CD4-positive, CD25-positive, alpha-beta regulatory T cell (primary cell): ENCODE data around the gene PLCL1. TPM values are rescaled to one million over a fixed set of nuclear protein-coding genes. Genes with fewer than 3 reads are reported as not detected.

Experiments
- ATAC-seq, 2 donors: fragments of 150-1000 bp; cut with Tn5 transposase; one replicate each; pipeline ENCODE4 v1.10.0; 2021; ENCODE audit warnings: low read depth in 2 of 2, moderate number of reproducible peaks in 2 of 2, moderate library complexity in 1 of 2
- DNase-seq, 3 donors: peaks; one replicate each; pipeline versions ENCODE4 v3.0.0 to v3.0.0-alpha.2; 2012 to 2022; ENCODE audit warnings: mixed read lengths in 1 of 3
- H3K27ac ChIP-seq: one replicate; pipeline ENCODE4 v1.7.0; 2013; ENCODE audit warnings: mild to moderate bottlenecking, low read length; ENCODE audit not compliant: insufficient read depth, poor library complexity, severe bottlenecking
- H3K27me3 ChIP-seq: one replicate; pipeline ENCODE4 v1.7.0; 2013; ENCODE audit warnings: low read length; ENCODE audit not compliant: control insufficient read depth, insufficient read depth
- H3K36me3 ChIP-seq: one replicate; pipeline ENCODE4 v1.7.0; 2013; ENCODE audit warnings: mild to moderate bottlenecking, low read length, moderate library complexity; ENCODE audit not compliant: control insufficient read depth, insufficient read depth
- H3K4me1 ChIP-seq: 2 replicates; pipeline ENCODE4 v1.7.0; 2013; ENCODE audit warnings: mild to moderate bottlenecking, low read length; ENCODE audit not compliant: insufficient read depth, control insufficient read depth, poor library complexity, severe bottlenecking
- H3K4me3 ChIP-seq: one replicate; pipeline ENCODE4 v1.7.0; 2013; ENCODE audit warnings: low read depth, mild to moderate bottlenecking, low read length, moderate library complexity
- H3K9me3 ChIP-seq, 2 experiments: 1 replicate in 1 of 2; 2 replicates in 1 of 2; pipeline ENCODE4 v1.7.0; 2013; ENCODE audit warnings: low read length in 2 of 2, mild to moderate bottlenecking in 1 of 2, moderate library complexity in 1 of 2; ENCODE audit not compliant: control insufficient read depth in 2 of 2
- H3K27ac Mint-ChIP-seq, 3 donors: one replicate each; pipeline ENCODE4 v1.8.0; 2020 to 2022; ENCODE audit warnings: mild to moderate bottlenecking in 3 of 3, mixed read lengths in 3 of 3, moderate library complexity in 2 of 3
- H3K27me3 Mint-ChIP-seq: one replicate; pipeline ENCODE4 v1.8.0; 2022; ENCODE audit warnings: mild to moderate bottlenecking, mixed read lengths
- H3K36me3 Mint-ChIP-seq: one replicate; pipeline ENCODE4 v1.8.0; 2020; ENCODE audit warnings: mixed read lengths
- H3K4me1 Mint-ChIP-seq, 4 donors: one replicate each; pipeline ENCODE4 v1.8.0; 2020 to 2022; ENCODE audit warnings: mixed read lengths in 4 of 4, mild to moderate bottlenecking in 1 of 4
- H3K4me3 Mint-ChIP-seq, 4 donors: one replicate each; pipeline ENCODE4 v1.8.0; 2020 to 2022; ENCODE audit warnings: mild to moderate bottlenecking in 4 of 4, mixed read lengths in 4 of 4, moderate library complexity in 3 of 4
- H3K9me3 Mint-ChIP-seq, 7 donors: one replicate each; pipeline ENCODE4 v1.8.0; 2020 to 2022; ENCODE audit warnings: mixed read lengths in 7 of 7, mild to moderate bottlenecking in 3 of 7, moderate library complexity in 2 of 7
- polyA plus RNA-seq, 4 donors: library from polyadenylated mRNA; unstranded; fragments of 300-500 nt; fragmentation: Illumina TruSeq; gene quantifications; one replicate each; pipeline ENCODE4 v1.2.3, GENCODE V29; 2021
- total RNA-seq: library from RNA; stranded (reverse); gene quantifications from one replicate; pipeline ENCODE4 v1.2.3, GENCODE V29; 2022

PLCL1 gene
- total and polyA plus RNA-seq, 5 donors from 2014 or later = 17.3 to 37.8 (median 19.2) TPM

- peaks cover 4 to 21% (median 9%) of the 10 kb centered on the region in 4 donors for H3K4me1 Mint-ChIP-seq
- H3K27ac Mint-ChIP-seq = no peak overlapping the region
- H3K4me3 Mint-ChIP-seq = no peak overlapping the region
- Histone ChIP-seq H3K4me3 (no peak overlapping the region), H3K27me3 (no peaks in the 10 kb centered on the region), H3K4me1 (no peaks in the 10 kb centered on the region), H3K27ac (no peak overlapping the region), H3K9me3 (no peaks in the 10 kb centered on the region), H3K36me3 (peaks cover 13% of the 10 kb centered on the region)
- H3K27me3 Mint-ChIP-seq = no peaks in the 10 kb centered on the region
- DNase-seq (no peak), ATAC-seq (no peak)
- H3K36me3 Mint-ChIP-seq = peaks cover 15% of the 10 kb centered on the region
- peaks cover 0 to 1% (median 0%) of the 10 kb centered on the region in 7 donors for H3K9me3 Mint-ChIP-seq
These were observed 337.3 kb downstream of the PLCL1 start for GRCh38 chr2:198141726-198142125.

GRCh38 chr2:198143156-198143555 is 338.8 kb downstream of the PLCL1 start:
- Mint-ChIP-seq H3K4me1 (peaks cover 4 to 21% (median 8%) of the 10 kb centered on the region in 4 donors), H3K27ac (no peak overlapping the region), H3K27me3 (no peaks in the 10 kb centered on the region), H3K36me3 (peaks cover 18% of the 10 kb centered on the region), H3K9me3 (peaks cover 0 to 3% (median 0%) of the 10 kb centered on the region in 7 donors), H3K4me3 (no peak overlapping the region)
- no peak for ATAC-seq
- Histone ChIP-seq H3K27me3 (no peaks in the 10 kb centered on the region), H3K4me3 (no peak overlapping the region), H3K27ac (no peak overlapping the region), H3K4me1 (no peaks in the 10 kb centered on the region), H3K36me3 (peaks cover 16% of the 10 kb centered on the region), H3K9me3 (no peaks in the 10 kb centered on the region)
- no peak for DNase-seq

- H3K4me1 Mint-ChIP-seq = peaks cover 4 to 21% (median 8%) of the 10 kb centered on the region in 4 donors
- no peaks in the 10 kb centered on the region for H3K27me3 Mint-ChIP-seq
- no peaks in the 10 kb centered on the region for H3K4me1 ChIP-seq
- H3K9me3 Mint-ChIP-seq = peaks cover 0 to 1% (median 0%) of the 10 kb centered on the region in 7 donors
- no peaks in the 10 kb centered on the region for H3K27me3 ChIP-seq
- peak overlapping the region in 2 of 3 donors; percentile 5 to 61 for H3K27ac Mint-ChIP-seq
- ATAC-seq (no peak), DNase-seq (no peak)
- H3K4me3 Mint-ChIP-seq = no peak overlapping the region
- no peak overlapping the region for H3K27ac ChIP-seq
- no peak overlapping the region for H3K4me3 ChIP-seq
- H3K36me3 Mint-ChIP-seq = peaks cover 25% of the 10 kb centered on the region
- H3K9me3 ChIP-seq = no peaks in the 10 kb centered on the region
- peaks cover 20% of the 10 kb centered on the region for H3K36me3 ChIP-seq
These were observed 339.4 kb downstream of the PLCL1 start for GRCh38 chr2:198143793-198144192.

GRCh38 chr2:198144660-198145059 is 340.3 kb downstream of the PLCL1 start:
- ATAC-seq = no peak
- H3K27ac ChIP-seq = no peak overlapping the region

GRCh38 chr2:198146346-198146940 is 342.1 kb downstream of the PLCL1 start:
- Histone ChIP-seq H3K36me3 (peaks cover 36% of the 10 kb centered on the region), H3K4me1 (no peaks in the 10 kb centered on the region), H3K27ac (no peak overlapping the region), H3K27me3 (no peaks in the 10 kb centered on the region), H3K9me3 (no peaks in the 10 kb centered on the region), H3K4me3 (no peak overlapping the region)
- no peak for ATAC-seq
- Mint-ChIP-seq H3K27ac (no peak overlapping the region), H3K4me1 (peaks cover 4 to 21% (median 8%) of the 10 kb centered on the region in 4 donors), H3K9me3 (peaks cover 0 to 2% (median 0%) of the 10 kb centered on the region in 7 donors), H3K36me3 (peaks cover 42% of the 10 kb centered on the region), H3K27me3 (no peaks in the 10 kb centered on the region), H3K4me3 (no peak overlapping the region)
- DNase-seq = no peak

More at GRCh38 chr2:198144660-198145059, 340.3 kb downstream of the PLCL1 start:
- H3K4me3 Mint-ChIP-seq = no peak overlapping the region
- H3K4me3 ChIP-seq = no peak overlapping the region
- H3K9me3 Mint-ChIP-seq = peaks cover 0 to 2% (median 0%) of the 10 kb centered on the region in 7 donors
- H3K36me3 ChIP-seq = peaks cover 26% of the 10 kb centered on the region
- H3K4me1 ChIP-seq = no peaks in the 10 kb centered on the region
- no peaks in the 10 kb centered on the region for H3K27me3 Mint-ChIP-seq
- H3K4me1 Mint-ChIP-seq = peaks cover 4 to 21% (median 8%) of the 10 kb centered on the region in 4 donors
- H3K9me3 ChIP-seq = no peaks in the 10 kb centered on the region
- H3K27ac Mint-ChIP-seq = peak overlapping the region in 1 of 3 donors; percentile 48
- H3K27me3 ChIP-seq = no peaks in the 10 kb centered on the region
- peaks cover 27% of the 10 kb centered on the region for H3K36me3 Mint-ChIP-seq
- peak in 1 of 3 donors; percentile 2 for DNase-seq

GRCh38 chr2:198157314-198157713 is 352.9 kb downstream of the PLCL1 start:
- H3K27me3 Mint-ChIP-seq = no peaks in the 10 kb centered on the region
- DNase-seq (no peak), ATAC-seq (no peak)
- peaks cover 15% of the 10 kb centered on the region for H3K36me3 Mint-ChIP-seq
- no peak overlapping the region for H3K4me3 Mint-ChIP-seq
- no peak overlapping the region for H3K27ac Mint-ChIP-seq
- H3K27ac ChIP-seq = no peak overlapping the region
- peaks cover 0 to 6% of the 10 kb centered on the region in 2 experiments for H3K9me3 ChIP-seq
- no peak overlapping the region for H3K4me3 ChIP-seq
- H3K9me3 Mint-ChIP-seq = peaks cover 0 to 11% (median 7%) of the 10 kb centered on the region in 7 donors
- no peaks in the 10 kb centered on the region for H3K4me1 Mint-ChIP-seq
- no peaks in the 10 kb centered on the region for H3K27me3 ChIP-seq
- H3K4me1 ChIP-seq = no peaks in the 10 kb centered on the region
- H3K36me3 ChIP-seq = no peaks in the 10 kb centered on the region

GRCh38 chr2:198161151-198161550 is 356.8 kb downstream of the PLCL1 start:
- Mint-ChIP-seq H3K27me3 (no peaks in the 10 kb centered on the region), H3K27ac (no peak overlapping the region), H3K9me3 (peaks cover 0 to 7% (median 5%) of the 10 kb centered on the region in 7 donors), H3K36me3 (peaks cover 13% of the 10 kb centered on the region), H3K4me1 (no peaks in the 10 kb centered on the region), H3K4me3 (no peak overlapping the region)
- Histone ChIP-seq H3K27me3 (no peaks in the 10 kb centered on the region), H3K9me3 (peaks cover 0 to 6% of the 10 kb centered on the region in 2 experiments), H3K36me3 (no peaks in the 10 kb centered on the region), H3K4me1 (no peaks in the 10 kb centered on the region), H3K4me3 (no peak overlapping the region), H3K27ac (no peak overlapping the region)
- DNase-seq = no peak
- ATAC-seq = no peak

GRCh38 chr2:198162276-198162675 is 357.9 kb downstream of the PLCL1 start:
- no peak overlapping the region for H3K27ac Mint-ChIP-seq
- no peaks in the 10 kb centered on the region for H3K27me3 ChIP-seq
- no peaks in the 10 kb centered on the region for H3K4me1 Mint-ChIP-seq
- H3K36me3 ChIP-seq = no peaks in the 10 kb centered on the region
- no peaks in the 10 kb centered on the region for H3K4me1 ChIP-seq
- peaks cover 0 to 3% of the 10 kb centered on the region in 2 experiments for H3K9me3 ChIP-seq
- ATAC-seq (no peak), DNase-seq (no peak)
- H3K4me3 ChIP-seq = no peak overlapping the region
- no peaks in the 10 kb centered on the region for H3K27me3 Mint-ChIP-seq
- peaks cover 5% of the 10 kb centered on the region for H3K36me3 Mint-ChIP-seq
- peaks cover 0 to 2% (median 0%) of the 10 kb centered on the region in 7 donors for H3K9me3 Mint-ChIP-seq
- no peak overlapping the region for H3K27ac ChIP-seq
- H3K4me3 Mint-ChIP-seq = no peak overlapping the region
